Left hindlimb (tissue), 1 donor: ENCODE data around the gene NLGN2.

Experiments
- DNase-seq: peaks from one replicate; pipeline ENCODE4 v3.0.0-alpha.2; 2018

Gene NLGN2

GRCh38 chr17:7467498-7467897, 59.9 kb downstream of the NLGN2 start:
- DNase-seq = no peak

DNA sequence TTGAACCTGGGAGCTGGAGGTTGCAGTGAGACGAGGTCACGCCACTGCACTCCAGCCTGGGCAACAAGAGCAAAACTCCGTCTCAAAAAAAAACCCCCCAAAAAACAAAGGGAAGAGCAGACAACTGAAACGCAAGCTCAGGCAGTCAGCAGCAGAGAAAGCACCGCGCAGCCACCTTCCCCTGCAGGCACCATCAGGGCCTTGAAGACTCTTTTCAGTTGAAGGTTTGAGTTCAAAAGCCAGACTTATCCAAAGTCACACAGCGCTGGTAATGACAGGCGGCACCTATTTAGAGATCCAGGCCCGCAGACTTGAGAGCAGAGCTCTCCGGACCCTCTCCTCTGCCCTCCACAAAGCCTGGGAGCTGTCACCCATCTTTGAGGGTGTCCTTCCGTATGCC, 60.6 kb downstream of the NLGN2 start:
- DNase-seq = no peak

DNA sequence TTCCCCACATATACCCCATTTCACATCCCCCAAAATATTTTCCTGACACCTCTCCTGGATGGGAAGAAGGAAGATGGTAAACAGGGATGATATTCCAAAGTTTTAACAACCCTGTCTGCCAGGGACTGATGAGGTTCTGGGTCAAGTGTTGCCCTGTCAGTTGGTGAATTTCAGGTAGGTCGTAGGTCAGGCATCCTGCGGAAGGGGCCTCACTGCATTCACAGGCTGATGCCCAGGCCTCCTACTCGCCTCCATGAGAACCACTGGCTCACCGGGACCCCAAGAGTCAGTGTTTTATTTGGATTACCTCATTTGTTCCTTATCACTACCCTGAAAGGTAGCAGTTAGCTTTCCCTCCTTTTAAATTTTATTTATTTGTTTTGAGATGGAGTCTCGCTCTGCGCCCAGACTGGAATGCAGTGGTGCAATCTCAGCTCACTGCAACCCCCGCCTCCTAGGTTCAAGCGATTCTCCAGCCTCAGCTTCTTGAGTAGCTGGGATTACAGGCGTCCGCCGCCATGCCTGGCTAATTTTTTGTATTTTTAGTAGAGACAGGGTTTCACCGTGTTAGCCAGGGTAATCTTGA, 61.3 kb downstream of the NLGN2 start:
- DNase-seq = no peak
